GM15510 (cell line): ENCODE measurements around the gene SLC9A8.

Experiments
- POLR2A ChIP-seq: IDR thresholded peaks from 3 replicates; pipeline ENCODE4 v1.6.1; 2011; ENCODE audit warnings: borderline replicate concordance; ENCODE audit not compliant: insufficient read length; ENCODE audit errors: extremely low read depth

SLC9A8 gene

GRCh38 chr20:49851991-49852390, 39.4 kb downstream of the SLC9A8 start:
- TF ChIP-seq POLR2A = no peak

DNA sequence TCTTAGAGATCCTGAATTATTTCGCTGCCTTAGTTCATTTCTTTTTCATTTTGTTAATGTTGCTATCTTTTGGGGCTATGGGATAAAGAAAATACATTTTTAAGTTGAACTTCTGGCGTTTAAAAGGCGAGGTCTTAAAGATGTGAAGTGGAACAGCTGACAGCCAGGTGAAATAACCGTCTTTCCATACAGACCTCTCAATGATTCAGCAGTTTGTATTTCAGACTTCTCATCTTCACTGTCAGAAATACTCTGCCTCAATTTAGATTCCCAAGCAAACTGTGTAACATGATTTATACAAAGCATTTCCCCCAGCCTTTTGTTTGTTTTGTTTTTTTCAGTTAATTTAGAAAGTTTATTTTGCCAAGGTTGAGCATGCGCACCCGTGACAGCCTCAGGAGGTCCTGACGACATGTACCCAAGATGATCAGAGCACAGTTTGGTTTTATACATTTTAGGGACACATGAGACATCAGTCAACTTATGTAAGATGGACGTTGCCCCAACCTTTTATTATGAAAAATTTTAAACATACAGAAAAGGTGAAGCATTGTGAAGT, 40.0 kb downstream of the SLC9A8 start:
- TF ChIP-seq POLR2A = no peak

DNA sequence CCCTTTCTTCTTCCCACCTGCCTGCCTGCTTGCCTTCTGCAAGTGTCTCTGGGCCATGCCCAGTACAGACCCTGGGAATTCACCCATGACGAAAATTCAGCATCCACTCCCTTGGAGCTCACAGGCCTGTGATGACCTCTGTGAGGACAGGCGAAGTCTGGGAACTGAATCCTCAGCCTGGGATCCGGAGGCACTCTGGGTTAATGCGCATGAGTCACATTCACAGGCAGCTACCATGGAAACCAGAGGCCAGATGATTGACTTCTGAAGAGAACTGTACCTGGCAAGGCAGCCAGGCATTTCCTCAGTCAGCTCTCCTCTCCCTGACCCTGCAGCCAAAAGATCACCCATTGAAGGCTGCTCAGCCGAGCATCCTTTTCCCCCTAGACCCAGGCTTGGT, 41.0 kb downstream of the SLC9A8 start:
- TF ChIP-seq POLR2A = no peak

- no peak for TF ChIP-seq POLR2A
Measured at GRCh38 chr20:49854190-49854875, 41.7 kb downstream of the SLC9A8 start.

- TF ChIP-seq POLR2A = no peak
Measured at GRCh38 chr20:49856904-49857303, 44.3 kb downstream of the SLC9A8 start.

GRCh38 chr20:49858076-49858585, 45.5 kb downstream of the SLC9A8 start:
- TF ChIP-seq POLR2A = no peak

- TF ChIP-seq POLR2A = no peak
Measured at GRCh38 chr20:49859011-49859410, 46.4 kb downstream of the SLC9A8 start.

GRCh38 chr20:49859807-49860206, 47.2 kb downstream of the SLC9A8 start:
- TF ChIP-seq POLR2A = no peak

GRCh38 chr20:49862607-49863200, 50.1 kb downstream of the SLC9A8 start:
- no peak for TF ChIP-seq POLR2A

- TF ChIP-seq POLR2A = no peak
Measured at GRCh38 chr20:49863666-49864065, 51.0 kb downstream of the SLC9A8 start.

- no peak for TF ChIP-seq POLR2A
Measured at GRCh38 chr20:49865559-49865958, 52.9 kb downstream of the SLC9A8 start.

GRCh38 chr20:49866051-49866450, 53.4 kb downstream of the SLC9A8 start:
- TF ChIP-seq POLR2A = no peak

GRCh38 chr20:49867453-49868215, 55.0 kb downstream of the SLC9A8 start:
- TF ChIP-seq POLR2A = no peak

GRCh38 chr20:49868538-49868937, 55.9 kb downstream of the SLC9A8 start:
- no peak for TF ChIP-seq POLR2A

GRCh38 chr20:49868964-49869363, 56.3 kb downstream of the SLC9A8 start:
- TF ChIP-seq POLR2A = no peak
